ENCODE data around the gene KIFBP. TPM values are rescaled to one million over a fixed set of nuclear protein-coding genes. Genes with fewer than 3 reads are reported as not detected.

KIFBP gene
- total and polyA plus RNA-seq, 2 of the 13 experiments (the other 11 are each of a cell fraction or from before 2014, with no cell fraction given), result 13.0 to 21.9 TPM

DNA sequence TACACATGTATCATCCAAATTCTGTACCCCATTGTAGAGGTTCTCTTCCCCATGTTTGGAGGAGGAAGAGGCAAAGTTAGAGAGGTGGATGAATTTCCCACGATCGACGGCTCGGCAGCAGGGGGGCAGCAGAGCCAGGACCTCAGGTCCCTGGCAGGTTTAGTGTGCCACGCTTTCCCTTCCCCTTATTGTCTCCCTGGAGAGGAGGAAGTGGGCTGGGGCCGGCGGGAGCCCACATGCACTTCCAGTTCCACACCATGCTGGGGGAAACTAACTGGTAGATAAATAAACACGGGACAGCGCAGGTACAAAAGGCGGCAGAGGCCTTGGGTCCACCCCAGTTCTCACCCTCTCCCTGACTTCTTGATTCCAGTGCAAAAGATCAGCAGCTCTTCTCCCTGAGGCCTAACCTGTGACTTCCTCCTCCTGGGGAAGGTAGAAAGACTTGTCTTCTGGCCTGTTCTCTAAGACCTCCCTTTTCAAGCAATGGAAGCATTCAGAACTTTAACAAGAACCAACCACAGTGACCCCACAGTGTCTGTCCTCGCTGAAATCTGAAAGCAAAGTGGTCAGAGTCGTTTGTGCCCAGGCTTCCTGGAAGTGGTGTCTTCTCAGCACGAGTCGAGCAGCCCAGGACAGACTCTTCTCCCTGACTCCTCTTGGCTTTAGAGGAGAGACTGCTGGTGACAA, 68.8 kb downstream of the KIFBP start (continued):
- TF ChIP-seq, protein P1, sequence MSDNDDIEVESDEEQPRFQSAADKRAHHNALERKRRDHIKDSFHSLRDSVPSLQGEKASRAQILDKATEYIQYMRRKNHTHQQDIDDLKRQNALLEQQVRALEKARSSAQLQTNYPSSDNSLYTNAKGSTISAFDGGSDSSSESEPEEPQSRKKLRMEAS (IDR thresholded peaks at IDR 0.05), result peak; percentile 39; the same call in 1 of the 2 replicates
- TF ChIP-seq, protein P2, sequence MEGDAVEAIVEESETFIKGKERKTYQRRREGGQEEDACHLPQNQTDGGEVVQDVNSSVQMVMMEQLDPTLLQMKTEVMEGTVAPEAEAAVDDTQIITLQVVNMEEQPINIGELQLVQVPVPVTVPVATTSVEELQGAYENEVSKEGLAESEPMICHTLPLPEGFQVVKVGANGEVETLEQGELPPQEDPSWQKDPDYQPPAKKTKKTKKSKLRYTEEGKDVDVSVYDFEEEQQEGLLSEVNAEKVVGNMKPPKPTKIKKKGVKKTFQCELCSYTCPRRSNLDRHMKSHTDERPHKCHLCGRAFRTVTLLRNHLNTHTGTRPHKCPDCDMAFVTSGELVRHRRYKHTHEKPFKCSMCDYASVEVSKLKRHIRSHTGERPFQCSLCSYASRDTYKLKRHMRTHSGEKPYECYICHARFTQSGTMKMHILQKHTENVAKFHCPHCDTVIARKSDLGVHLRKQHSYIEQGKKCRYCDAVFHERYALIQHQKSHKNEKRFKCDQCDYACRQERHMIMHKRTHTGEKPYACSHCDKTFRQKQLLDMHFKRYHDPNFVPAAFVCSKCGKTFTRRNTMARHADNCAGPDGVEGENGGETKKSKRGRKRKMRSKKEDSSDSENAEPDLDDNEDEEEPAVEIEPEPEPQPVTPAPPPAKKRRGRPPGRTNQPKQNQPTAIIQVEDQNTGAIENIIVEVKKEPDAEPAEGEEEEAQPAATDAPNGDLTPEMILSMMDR (CRISPR knock-in tag; IDR thresholded peaks at IDR 0.05), result peak; percentile 35
- no peak for TF ChIP-seq SYNCRIP (IDR thresholded peaks at IDR 0.05; ENCODE audit: insufficient read depth, low read depth, low read length)
- TF ChIP-seq, protein P3, sequence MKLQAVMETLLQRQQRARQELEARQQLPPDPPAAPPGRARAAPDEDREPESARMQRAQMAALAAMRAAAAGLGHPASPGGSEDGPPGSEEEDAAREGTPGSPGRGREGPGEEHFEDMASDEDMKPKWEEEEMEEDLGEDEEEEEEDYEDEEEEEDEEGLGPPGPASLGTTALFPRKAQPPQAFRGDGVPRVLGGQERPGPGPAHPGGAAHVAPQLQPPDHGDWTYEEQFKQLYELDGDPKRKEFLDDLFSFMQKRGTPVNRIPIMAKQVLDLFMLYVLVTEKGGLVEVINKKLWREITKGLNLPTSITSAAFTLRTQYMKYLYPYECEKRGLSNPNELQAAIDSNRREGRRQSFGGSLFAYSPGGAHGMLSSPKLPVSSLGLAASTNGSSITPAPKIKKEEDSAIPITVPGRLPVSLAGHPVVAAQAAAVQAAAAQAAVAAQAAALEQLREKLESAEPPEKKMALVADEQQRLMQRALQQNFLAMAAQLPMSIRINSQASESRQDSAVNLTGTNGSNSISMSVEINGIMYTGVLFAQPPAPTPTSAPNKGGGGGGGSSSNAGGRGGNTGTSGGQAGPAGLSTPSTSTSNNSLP (IDR thresholded peaks at IDR 0.05; ENCODE audit: low read depth, low read length), result no peak
- TF ChIP-seq, protein P4, sequence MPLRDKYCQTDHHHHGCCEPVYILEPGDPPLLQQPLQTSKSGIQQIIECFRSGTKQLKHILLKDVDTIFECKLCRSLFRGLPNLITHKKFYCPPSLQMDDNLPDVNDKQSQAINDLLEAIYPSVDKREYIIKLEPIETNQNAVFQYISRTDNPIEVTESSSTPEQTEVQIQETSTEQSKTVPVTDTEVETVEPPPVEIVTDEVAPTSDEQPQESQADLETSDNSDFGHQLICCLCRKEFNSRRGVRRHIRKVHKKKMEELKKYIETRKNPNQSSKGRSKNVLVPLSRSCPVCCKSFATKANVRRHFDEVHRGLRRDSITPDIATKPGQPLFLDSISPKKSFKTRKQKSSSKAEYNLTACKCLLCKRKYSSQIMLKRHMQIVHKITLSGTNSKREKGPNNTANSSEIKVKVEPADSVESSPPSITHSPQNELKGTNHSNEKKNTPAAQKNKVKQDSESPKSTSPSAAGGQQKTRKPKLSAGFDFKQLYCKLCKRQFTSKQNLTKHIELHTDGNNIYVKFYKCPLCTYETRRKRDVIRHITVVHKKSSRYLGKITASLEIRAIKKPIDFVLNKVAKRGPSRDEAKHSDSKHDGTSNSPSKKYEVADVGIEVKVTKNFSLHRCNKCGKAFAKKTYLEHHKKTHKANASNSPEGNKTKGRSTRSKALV (CRISPR knock-in tag; IDR thresholded peaks at IDR 0.05), result no peak
- TF ChIP-seq, protein P5, sequence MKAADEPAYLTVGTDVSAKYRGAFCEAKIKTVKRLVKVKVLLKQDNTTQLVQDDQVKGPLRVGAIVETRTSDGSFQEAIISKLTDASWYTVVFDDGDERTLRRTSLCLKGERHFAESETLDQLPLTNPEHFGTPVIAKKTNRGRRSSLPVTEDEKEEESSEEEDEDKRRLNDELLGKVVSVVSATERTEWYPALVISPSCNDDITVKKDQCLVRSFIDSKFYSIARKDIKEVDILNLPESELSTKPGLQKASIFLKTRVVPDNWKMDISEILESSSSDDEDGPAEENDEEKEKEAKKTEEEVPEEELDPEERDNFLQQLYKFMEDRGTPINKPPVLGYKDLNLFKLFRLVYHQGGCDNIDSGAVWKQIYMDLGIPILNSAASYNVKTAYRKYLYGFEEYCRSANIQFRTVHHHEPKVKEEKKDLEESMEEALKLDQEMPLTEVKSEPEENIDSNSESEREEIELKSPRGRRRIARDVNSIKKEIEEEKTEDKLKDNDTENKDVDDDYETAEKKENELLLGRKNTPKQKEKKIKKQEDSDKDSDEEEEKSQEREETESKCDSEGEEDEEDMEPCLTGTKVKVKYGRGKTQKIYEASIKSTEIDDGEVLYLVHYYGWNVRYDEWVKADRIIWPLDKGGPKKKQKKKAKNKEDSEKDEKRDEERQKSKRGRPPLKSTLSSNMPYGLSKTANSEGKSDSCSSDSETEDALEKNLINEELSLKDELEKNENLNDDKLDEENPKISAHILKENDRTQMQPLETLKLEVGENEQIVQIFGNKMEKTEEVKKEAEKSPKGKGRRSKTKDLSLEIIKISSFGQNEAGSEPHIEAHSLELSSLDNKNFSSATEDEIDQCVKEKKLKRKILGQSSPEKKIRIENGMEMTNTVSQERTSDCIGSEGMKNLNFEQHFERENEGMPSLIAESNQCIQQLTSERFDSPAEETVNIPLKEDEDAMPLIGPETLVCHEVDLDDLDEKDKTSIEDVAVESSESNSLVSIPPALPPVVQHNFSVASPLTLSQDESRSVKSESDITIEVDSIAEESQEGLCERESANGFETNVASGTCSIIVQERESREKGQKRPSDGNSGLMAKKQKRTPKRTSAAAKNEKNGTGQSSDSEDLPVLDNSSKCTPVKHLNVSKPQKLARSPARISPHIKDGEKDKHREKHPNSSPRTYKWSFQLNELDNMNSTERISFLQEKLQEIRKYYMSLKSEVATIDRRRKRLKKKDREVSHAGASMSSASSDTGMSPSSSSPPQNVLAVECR (CRISPR knock-in tag; IDR thresholded peaks at IDR 0.05; ENCODE audit: borderline replicate concordance), result peak; percentile 55; the same call in 1 of the 2 replicates
- TF ChIP-seq PHF8 (CRISPR knock-in tag; IDR thresholded peaks at IDR 0.05), result peak; percentile 42; the same call in 1 of the 2 replicates
- TF ChIP-seq ZBTB7B (CRISPR knock-in tag; IDR thresholded peaks at IDR 0.05), result 0 out of 2 replicates have a peak, but pooled peaks have one; percentile 20
- peak; percentile 39; the same call in 1 of the 2 replicates for TF ChIP-seq DMAP1 (CRISPR knock-in tag; IDR thresholded peaks at IDR 0.05)
- no peak for TF ChIP-seq RNF2 (conservative IDR thresholded peaks at IDR 0.05; ENCODE audit: low read depth)
